Stomach (tissue), 9 donors: ENCODE data around the gene SCNM1. TPM values are rescaled to one million over a fixed set of nuclear protein-coding genes. Genes with fewer than 3 reads are reported as not detected.
"Not testable (repeated sequence)": the region's sequence is repeated elsewhere in the genome, so short reads cannot be mapped to it uniquely, and the experiment has no call there.

Experiments used
- DNase-seq, 2 donors: peaks; one replicate each; pipeline versions ENCODE4 v3.0.0 to v3.0.0-alpha.2; 2013 to 2019
- H3K27ac ChIP-seq, 5 donors: fragments of 200-600 bp in 4 of 5; sonication (generic) in 4 of 5; one replicate each; pipeline ENCODE4 v1.5.1; 2013 to 2019; ENCODE audit warnings: mild to moderate bottlenecking in 1 of 5, moderate library complexity in 1 of 5
- H3K27me3 ChIP-seq, 3 donors: fragments of 200-600 bp; sonication (generic); one replicate each; pipeline ENCODE4 v1.5.1; 2017 to 2019; ENCODE audit warnings: mixed run types in 1 of 3
- H3K36me3 ChIP-seq, 4 donors: fragments of 200-600 bp; sonication (generic); 1 replicate in 3 of 4; 2 replicates in 1 of 4; pipeline ENCODE4 v1.5.1; 2016 to 2019
- H3K4me1 ChIP-seq, 4 donors: fragments of 200-600 bp; sonication (generic); one replicate each; pipeline ENCODE4 v1.5.1; 2016 to 2019
- H3K4me3 ChIP-seq, 4 donors: fragments of 200-600 bp; sonication (generic) in 3 of 4; one replicate each; pipeline ENCODE4 v1.5.1; 2016 to 2019; ENCODE audit warnings: mild to moderate bottlenecking in 1 of 4
- H3K9me3 ChIP-seq, 4 donors: fragments of 200-600 bp; sonication (generic); one replicate each; pipeline ENCODE4 v1.5.1; 2016 to 2019
- CTCF ChIP-seq, 7 experiments: fragments of 450-650 bp in 4 of 7; fragments of 200-600 bp in 3 of 7; sonication (generic) in 3 of 7; IDR thresholded peaks; one replicate each; pipeline ENCODE4 v1.5.1; 2016 to 2019; ENCODE audit warnings: antibody characterized with exemption in 7 of 7, control low read depth in 2 of 7, mild to moderate bottlenecking in 1 of 7
- EP300 ChIP-seq: sonication (generic); formaldehyde crosslinking; IDR thresholded peaks from one replicate; pipeline ENCODE4 v1.6.1; 2017; ENCODE audit warnings: antibody characterized with exemption
- POLR2A ChIP-seq, 4 donors: fragments of 450-650 bp; IDR thresholded peaks; one replicate each; pipeline ENCODE4 v1.6.1; 2016; ENCODE audit warnings: antibody characterized with exemption in 4 of 4, control low read depth in 2 of 4, mild to moderate bottlenecking in 1 of 4, moderate library complexity in 1 of 4
- POLR2AphosphoS5 ChIP-seq, 3 donors: sonication (generic); formaldehyde crosslinking; IDR thresholded peaks; one replicate each; pipeline ENCODE4 v1.6.1; 2016; ENCODE audit warnings: antibody characterized with exemption in 3 of 3
- WGBS, 5 donors: extraction: QIAGEN DNeasy Blood & Tissue Kit in 3 of 5; methylation state at CpG; one replicate each; pipeline versions ENCODE4 v1.1.5 to v1.1.7; 2013 to 2018; 5-methylcytosine and 5-hydroxymethylcytosine counted together
- intact Hi-C: fragments of 100-400 bp; cut with DNase I; formaldehyde crosslinking; loops from one replicate; pipeline ENCODE4 v1.15.1; 2023; ENCODE audit warnings: low total_unique reads
- polyA plus RNA-seq, 3 donors: library from polyadenylated mRNA; stranded (reverse); fragments of 200-250 nt; gene quantifications; one replicate each; pipeline ENCODE4 v1.2.3, GENCODE V29; 2013
- total RNA-seq, 5 donors: library from RNA; depleted of rRNA; stranded (reverse); fragments of >200 nt; gene quantifications; one replicate each; pipeline versions ENCODE4 v1.1.0 to v1.2.3, GENCODE V29; 2014 to 2016
- donor health status: healthy with polysubstance abuse.
- donor health status: Bipolar disorder and iron deficiency.
- donor health status: healthy.

Gene SCNM1
- total and polyA plus RNA-seq, 8 donors, result 4.5 to 66.3 (median 26.3) TPM

- Histone ChIP-seq H3K27me3 (no peaks in the 10 kb centered on the region), H3K4me3 (no peak within 1 kb of the TSS), H3K36me3 (peaks cover 63 to 90% (median 87%) of the 10 kb centered on the region in 4 donors), H3K9me3 (no peaks in the 10 kb centered on the region), H3K4me1 (peaks cover 0 to 10% (median 0%) of the 10 kb centered on the region in 4 donors), H3K27ac (peak within 1 kb of the TSS in 2 of 5 donors; percentile 32 to 33)
- TF ChIP-seq CTCF (IDR thresholded peaks at IDR 0.05) (peak in 3 of 7 experiments; percentile 16 to 31 (median 23)), POLR2A (IDR thresholded peaks at IDR 0.05) (no peak), POLR2AphosphoS5 (IDR thresholded peaks at IDR 0.05) (no peak), EP300 (no peak)
- 54 to 67% (median 62%) methylated on average over 4 of the region's 4 CpGs for WGBS, 5 donors
- intact Hi-C loops, result loop anchor here (10.0 kb wide), 1 partner anchor 69 kb away; no protein-coding TSS in a partner anchor
- peak in 1 of 2 donors; percentile 29 for DNase-seq
These were observed 9.9 kb downstream of the SCNM1 start, which contains the start of gene TMOD4 for GRCh38 chr1:151175863-151176262. Gene TMOD4 (minus strand): TSS chr1:151175981. CDS start chr1:151174875, 1,106 bp downstream.

DNA sequence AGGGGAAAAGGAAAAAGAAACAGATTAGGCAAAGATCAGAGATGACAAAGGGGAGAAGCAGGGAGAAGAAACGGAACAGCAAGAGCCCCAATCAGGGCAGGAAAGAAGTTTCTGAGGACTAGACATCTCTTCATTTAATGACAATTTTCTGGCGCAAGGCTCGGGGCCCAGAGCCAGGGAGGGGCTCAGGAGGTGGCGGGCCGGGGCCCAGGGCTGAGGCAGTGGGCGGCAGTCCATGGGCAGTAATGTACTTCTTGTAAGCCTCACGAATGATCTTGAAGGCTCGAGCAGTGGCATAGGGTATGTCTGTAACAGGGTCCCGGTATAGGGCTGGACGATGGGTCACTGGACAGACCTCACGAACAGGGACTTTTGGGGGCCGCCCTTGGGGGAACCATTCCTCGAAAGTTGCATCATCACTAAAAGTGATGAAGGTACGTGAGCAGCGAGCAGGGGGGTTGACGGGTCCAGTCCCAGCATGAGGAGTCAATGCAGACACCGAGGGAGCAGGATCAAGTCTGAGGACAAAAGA is 10.6 kb downstream of the SCNM1 start:
- Histone ChIP-seq H3K36me3 (peaks cover 70 to 90% (median 87%) of the 10 kb centered on the region in 4 donors), H3K4me1 (peaks cover 0 to 10% (median 0%) of the 10 kb centered on the region in 4 donors), H3K27ac (no peak overlapping the region), H3K4me3 (no peak overlapping the region), H3K9me3 (no peaks in the 10 kb centered on the region), H3K27me3 (no peaks in the 10 kb centered on the region)
- DNase-seq, result no peak
- intact Hi-C loops, result loop anchor here (10.0 kb wide), 1 partner anchor 68 kb away; no protein-coding TSS in a partner anchor
- TF ChIP-seq CTCF (IDR thresholded peaks at IDR 0.05) (no peak), POLR2A (IDR thresholded peaks at IDR 0.05) (no peak), EP300 (no peak), POLR2AphosphoS5 (IDR thresholded peaks at IDR 0.05) (no peak)
- 92 to 95% (median 94%) methylated on average over 17 of the region's 17 CpGs for WGBS, 5 donors

GRCh38 chr1:151184211-151184610 is 18.3 kb downstream of the SCNM1 start:
- WGBS, 5 donors, result 88 to 96% (median 89%) methylated on average over 10 of the region's 10 CpGs
- H3K36me3 ChIP-seq, result peaks cover 60 to 69% (median 68%) of the 10 kb centered on the region in 4 donors
- DNase-seq, result no peak

DNA sequence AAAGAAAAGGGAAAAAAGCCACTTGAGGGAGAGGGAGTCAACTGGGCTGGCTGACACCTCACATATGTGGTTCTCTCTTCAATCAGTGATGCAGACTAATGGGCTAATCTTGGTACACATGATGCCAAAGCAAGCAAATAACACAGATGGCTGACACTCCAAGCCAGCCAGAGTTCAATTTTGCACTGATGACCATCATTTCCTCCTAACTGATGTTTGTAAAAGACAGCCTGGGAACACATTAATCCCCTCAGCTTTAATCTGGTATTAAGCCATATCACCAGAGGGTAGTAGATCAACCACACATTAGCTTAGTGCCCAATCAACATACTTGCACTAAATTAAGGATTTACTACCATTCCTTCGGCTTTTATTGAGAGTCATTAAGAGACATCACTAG is 21.3 kb downstream of the SCNM1 start:
- intact Hi-C loops, result no loop called here
- no peaks in the 10 kb centered on the region for H3K9me3 ChIP-seq
- WGBS, 5 donors, result 76 to 91% (median 84%) methylated on average over 1 of the region's 1 CpG
- H3K4me3 ChIP-seq, result no peak overlapping the region
- no peaks in the 10 kb centered on the region for H3K27me3 ChIP-seq
- TF ChIP-seq POLR2AphosphoS5 (IDR thresholded peaks at IDR 0.05), result no peak
- TF ChIP-seq CTCF (IDR thresholded peaks at IDR 0.05), result no peak
- no peak for TF ChIP-seq EP300
- TF ChIP-seq POLR2A (IDR thresholded peaks at IDR 0.05), result no peak
- DNase-seq, result peak in 1 of 2 donors; percentile 34
- peaks cover 33 to 39% (median 38%) of the 10 kb centered on the region in 4 donors for H3K36me3 ChIP-seq
- peak overlapping the region in 2 of 5 donors; percentile 18 to 24 for H3K27ac ChIP-seq
- H3K4me1 ChIP-seq, result peaks cover 15 to 37% (median 30%) of the 10 kb centered on the region in 4 donors

More at GRCh38 chr1:151184211-151184610, 18.3 kb downstream of the SCNM1 start:
- Histone ChIP-seq H3K9me3 (no peaks in the 10 kb centered on the region), H3K27me3 (no peaks in the 10 kb centered on the region), H3K4me3 (no peak overlapping the region), H3K4me1 (peaks cover 9 to 29% (median 22%) of the 10 kb centered on the region in 4 donors), H3K27ac (no peak overlapping the region)
- TF ChIP-seq POLR2A (IDR thresholded peaks at IDR 0.05) (no peak), EP300 (no peak), CTCF (IDR thresholded peaks at IDR 0.05) (no peak), POLR2AphosphoS5 (IDR thresholded peaks at IDR 0.05) (no peak)
- intact Hi-C loops, result no loop called here

DNA sequence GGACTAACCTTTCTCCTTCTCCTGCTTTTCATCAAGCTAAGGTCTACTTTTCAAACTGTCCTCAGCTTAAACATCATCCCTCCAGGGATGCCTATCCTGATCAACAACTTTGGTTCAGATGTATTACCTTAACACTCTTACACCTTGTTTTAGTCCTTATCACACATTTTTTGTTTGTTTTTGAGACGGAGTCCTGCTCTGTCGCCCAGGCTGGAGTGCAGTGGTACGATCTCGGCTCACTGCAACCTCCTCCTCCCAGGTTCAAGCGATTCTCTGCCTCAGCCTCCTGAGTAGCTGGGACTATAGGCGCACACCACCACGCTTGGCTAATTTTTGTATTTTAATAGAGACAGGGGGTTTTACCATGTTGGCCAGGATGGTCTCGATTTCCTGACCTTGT is 22.7 kb downstream of the SCNM1 start:
- intact Hi-C loops, result not testable (repeated sequence)
- H3K4me3 ChIP-seq, result peak overlapping the region; percentile 80 to 96 (median 85)

More for the DNA sequence above, 22.7 kb downstream of the SCNM1 start:
- not testable (repeated sequence) for H3K27me3 ChIP-seq, H3K9me3 ChIP-seq, DNase-seq
- Histone ChIP-seq H3K27ac (peak overlapping the region in 4 of 5 donors; percentile 85 to 93 (median 90)), H3K4me1 (peaks cover 15 to 37% (median 30%) of the 10 kb centered on the region in 4 donors), H3K36me3 (peaks cover 19 to 25% (median 23%) of the 10 kb centered on the region in 4 donors)
- 34 to 61% (median 55%) methylated on average over 8 of the region's 8 CpGs for WGBS, 5 donors
